Spleen (tissue), 11 donors: Measurements from ENCODE around the gene HNRNPA1. TPM values are rescaled to one million over a fixed set of nuclear protein-coding genes. Genes with fewer than 3 reads are reported as not detected.

Source experiments
- DNase-seq: peaks from one replicate; pipeline ENCODE4 v3.0.0-alpha.2; 2020
- H3K27ac ChIP-seq, 8 donors: fragments of 200-600 bp; sonication (generic) in 7 of 8; 1 replicate in 4 of 8; 2 replicates in 4 of 8; pipeline versions ENCODE4 v1.5.0 to v1.8.0; 2016 to 2021; ENCODE audit warnings: inconsistent platforms in 4 of 8, mild to moderate bottlenecking in 4 of 8, moderate library complexity in 1 of 8
- H3K27me3 ChIP-seq, 7 donors: fragments of 200-600 bp; sonication (generic) in 6 of 7; replicated peaks in 1 of 7; 1 replicate in 4 of 7; 2 replicates in 3 of 7; pipeline versions ENCODE4 v1.5.0 to v1.8.0; 2016 to 2021; ENCODE audit warnings: inconsistent platforms in 3 of 7, mild to moderate bottlenecking in 1 of 7
- H3K36me3 ChIP-seq, 6 donors: fragments of 200-600 bp; sonication (generic) in 5 of 6; 1 replicate in 4 of 6; 2 replicates in 2 of 6; pipeline versions ENCODE4 v1.5.0 to v1.8.0; 2016 to 2021; ENCODE audit warnings: inconsistent platforms in 2 of 6
- H3K4me1 ChIP-seq, 6 donors: fragments of 200-600 bp; sonication (generic) in 5 of 6; 1 replicate in 3 of 6; 2 replicates in 3 of 6; pipeline versions ENCODE4 v1.5.0 to v1.8.0; 2016 to 2021; ENCODE audit warnings: inconsistent platforms in 3 of 6
- H3K4me3 ChIP-seq, 8 donors: fragments of 200-600 bp; sonication (generic) in 7 of 8; 1 replicate in 4 of 8; 2 replicates in 4 of 8; pipeline versions ENCODE4 v1.5.0 to v1.8.0; 2016 to 2021; ENCODE audit warnings: inconsistent platforms in 4 of 8, mild to moderate bottlenecking in 4 of 8, moderate library complexity in 2 of 8
- H3K9me3 ChIP-seq, 8 donors: fragments of 200-600 bp; sonication (generic) in 7 of 8; 1 replicate in 4 of 8; 2 replicates in 4 of 8; pipeline versions ENCODE4 v1.5.0 to v1.8.0; 2016 to 2021; ENCODE audit warnings: inconsistent platforms in 4 of 8
- POLR2A ChIP-seq, 3 donors: fragments of 450-650 bp; IDR thresholded peaks; one replicate each; pipeline ENCODE4 v1.5.1; 2017; ENCODE audit warnings: antibody characterized with exemption in 3 of 3, mild to moderate bottlenecking in 1 of 3
- POLR2AphosphoS5 ChIP-seq, 3 donors: sonication (generic); formaldehyde crosslinking; IDR thresholded peaks; one replicate each; pipeline ENCODE4 v1.5.1; 2017; ENCODE audit warnings: antibody characterized with exemption in 3 of 3
- WGBS, 5 donors: extraction: QIAGEN DNeasy Blood & Tissue Kit in 3 of 5; methylation state at CpG; one replicate each; pipeline versions ENCODE4 v1.1.5 to v1.1.7; 2013 to 2018; 5-methylcytosine and 5-hydroxymethylcytosine counted together
- intact Hi-C: fragments of 100-400 bp; cut with DNase I; formaldehyde crosslinking; loops from one replicate; pipeline ENCODE4 v1.15.0; 2023; ENCODE audit warnings: low total_unique reads
- polyA plus RNA-seq, 3 donors: library from polyadenylated mRNA; stranded (reverse); fragments of 200-250 nt; gene quantifications; one replicate each; pipeline ENCODE4 v1.2.1, GENCODE V29; 2013
- total RNA-seq, 7 donors: library from RNA; depleted of rRNA in 3 of 7; stranded (reverse); fragments of >200 nt in 3 of 7; fragmentation: NEBNext Ultra II Directional in 4 of 7; extraction: Animal tissue kit (Norgen Biotek cat#: 25700) in 4 of 7; gene quantifications; one replicate each; pipeline versions ENCODE4 v1.1.0 to v1.2.1, GENCODE V29; 2016 to 2021
- TF ChIP-seq, protein P1 (sequence below), 11 experiments: fragments of 200-600 bp in 7 of 11; fragments of 450-650 bp in 4 of 11; sonication (generic) in 4 of 11; IDR thresholded peaks in 8 of 11; conservative IDR thresholded peaks in 3 of 11; 1 replicate in 7 of 11; 2 replicates in 4 of 11; pipeline versions ENCODE4 v1.4.0 to v1.8.0; 2016 to 2021; ENCODE audit warnings: antibody characterized with exemption in 11 of 11, inconsistent platforms in 4 of 11, mild to moderate bottlenecking in 1 of 11
- donor health status: healthy with polysubstance abuse.
- donor health status: DM: no; HTN: no; CAD: no; lungs with moderate emphysema.
- donor health status: DM: no; HTN: no; CAD: no.
- donor health status: Bipolar disorder and iron deficiency.
- donor health status: healthy.
- donor health status: DM: no; HTN: no; CAD: no.
- donor health status: DM: yes; HTN: yes; CAD: no.

Gene HNRNPA1
- total and polyA plus RNA-seq, 10 donors: 511 to 1,168 (median 873) TPM

DNA sequence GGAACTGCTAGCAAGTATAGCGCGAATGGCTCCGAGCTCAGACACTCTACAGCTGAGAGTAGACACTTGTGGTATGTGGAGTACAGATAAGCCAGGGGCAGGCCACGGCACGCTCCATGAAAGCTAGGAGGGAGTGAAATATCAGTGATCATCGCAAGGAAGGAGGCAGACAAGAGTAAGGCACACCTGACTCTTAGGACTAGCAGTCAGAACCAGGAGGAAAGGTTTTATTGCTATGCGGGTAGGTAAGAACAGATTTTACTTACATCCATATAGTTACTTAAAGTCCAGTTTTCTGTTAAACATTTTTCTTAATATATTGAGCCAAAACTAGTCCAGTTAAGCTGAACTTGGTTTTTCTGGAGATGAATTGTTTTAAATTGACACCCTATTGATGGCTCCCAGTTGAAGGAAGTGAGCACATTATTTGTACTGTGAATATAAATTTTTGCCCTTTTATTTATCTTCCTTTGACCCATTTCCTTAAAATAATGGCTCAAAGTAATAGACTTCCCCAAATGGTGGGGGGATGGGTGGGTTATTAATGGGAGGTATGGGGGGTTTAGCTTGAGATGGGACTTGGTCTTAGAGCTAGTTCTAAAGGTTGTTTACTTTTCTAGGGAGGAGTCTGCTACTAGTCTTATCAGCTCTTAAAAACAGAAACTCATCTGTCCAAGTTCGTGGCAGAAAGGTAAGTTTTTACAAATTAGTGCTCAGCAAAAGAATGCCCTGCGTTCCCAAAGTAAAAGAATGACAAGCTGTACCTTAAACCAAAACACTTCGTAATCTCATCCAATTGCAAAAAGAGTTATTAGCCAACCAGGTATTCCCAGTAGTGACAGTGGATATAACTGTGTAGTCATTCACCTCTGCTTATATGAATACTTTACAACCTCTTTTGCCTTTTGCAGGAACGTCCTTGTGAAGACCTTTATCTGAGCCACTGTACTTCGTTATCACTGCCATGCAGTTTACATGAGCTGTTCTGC lies 5.8 kb downstream of the HNRNPA1 start:
- Histone ChIP-seq H3K36me3 (peaks cover 10 to 100% (median 77%) of the 10 kb centered on the region in 6 donors), H3K27me3 (no peaks in the 10 kb centered on the region), H3K27ac (peak overlapping the region in 5 of 8 donors; percentile 10 to 42 (median 29)), H3K4me1 (peaks cover 41 to 100% (median 76%) of the 10 kb centered on the region in 6 donors), H3K9me3 (no peaks in the 10 kb centered on the region), H3K4me3 (no peak overlapping the region)
- 63 to 81% (median 64%) methylated on average over 12 of the region's 12 CpGs for WGBS, 5 donors
- no peak for DNase-seq
- TF ChIP-seq POLR2AphosphoS5 (IDR thresholded peaks at IDR 0.05): peak in 1 of 3 donors; percentile 72
- TF ChIP-seq POLR2A (IDR thresholded peaks at IDR 0.05): no peak
- TF ChIP-seq, protein P1, sequence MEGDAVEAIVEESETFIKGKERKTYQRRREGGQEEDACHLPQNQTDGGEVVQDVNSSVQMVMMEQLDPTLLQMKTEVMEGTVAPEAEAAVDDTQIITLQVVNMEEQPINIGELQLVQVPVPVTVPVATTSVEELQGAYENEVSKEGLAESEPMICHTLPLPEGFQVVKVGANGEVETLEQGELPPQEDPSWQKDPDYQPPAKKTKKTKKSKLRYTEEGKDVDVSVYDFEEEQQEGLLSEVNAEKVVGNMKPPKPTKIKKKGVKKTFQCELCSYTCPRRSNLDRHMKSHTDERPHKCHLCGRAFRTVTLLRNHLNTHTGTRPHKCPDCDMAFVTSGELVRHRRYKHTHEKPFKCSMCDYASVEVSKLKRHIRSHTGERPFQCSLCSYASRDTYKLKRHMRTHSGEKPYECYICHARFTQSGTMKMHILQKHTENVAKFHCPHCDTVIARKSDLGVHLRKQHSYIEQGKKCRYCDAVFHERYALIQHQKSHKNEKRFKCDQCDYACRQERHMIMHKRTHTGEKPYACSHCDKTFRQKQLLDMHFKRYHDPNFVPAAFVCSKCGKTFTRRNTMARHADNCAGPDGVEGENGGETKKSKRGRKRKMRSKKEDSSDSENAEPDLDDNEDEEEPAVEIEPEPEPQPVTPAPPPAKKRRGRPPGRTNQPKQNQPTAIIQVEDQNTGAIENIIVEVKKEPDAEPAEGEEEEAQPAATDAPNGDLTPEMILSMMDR (IDR thresholded peaks at IDR 0.05 in 8 of 11, conservative IDR thresholded peaks at IDR 0.05 in 3 of 11): no peak
- intact Hi-C loops: no loop called here

DNA sequence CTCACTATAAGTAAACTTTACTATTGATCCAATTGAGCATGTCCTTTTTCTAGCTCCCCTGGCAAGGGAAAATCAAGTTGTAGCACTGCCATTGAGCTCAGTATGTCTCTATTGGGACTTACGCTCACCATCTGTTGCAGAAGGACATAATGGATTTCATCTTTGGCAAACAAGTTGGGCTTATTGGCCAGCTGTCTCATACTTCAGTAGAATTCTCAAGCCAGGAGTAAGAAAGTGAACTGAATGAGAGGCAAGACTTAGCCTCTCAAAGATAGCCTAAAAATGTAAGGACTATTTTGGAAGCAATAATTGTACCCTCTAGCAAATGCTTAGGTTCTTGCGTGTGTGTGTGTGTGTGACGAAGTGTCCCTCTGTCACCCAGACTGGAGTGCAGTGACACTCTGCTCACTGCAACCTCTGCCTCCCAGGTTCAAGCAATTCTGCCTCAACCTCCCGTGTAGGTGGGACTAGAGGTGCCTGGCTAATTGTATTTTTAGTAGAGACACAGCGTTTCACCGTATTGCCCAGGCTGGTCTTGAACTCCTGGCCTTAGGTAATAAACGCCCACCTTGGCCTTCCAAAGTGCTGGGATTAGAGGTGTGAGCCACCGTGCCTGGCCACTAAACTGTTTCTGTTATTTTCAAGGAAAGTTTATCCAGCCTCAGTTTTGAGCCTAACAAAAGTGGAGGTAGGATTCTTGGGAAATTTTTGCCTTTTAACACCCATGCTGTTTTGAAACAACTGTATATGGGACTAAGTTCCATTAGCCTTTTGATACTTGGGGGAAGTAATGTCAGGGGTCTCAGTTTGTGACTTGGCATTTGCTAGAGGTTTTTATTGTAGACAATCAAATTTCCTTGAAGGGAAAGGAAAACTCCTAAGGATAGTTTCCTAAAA lies 7.0 kb downstream of the HNRNPA1 start:
- H3K27me3 ChIP-seq: no peaks in the 10 kb centered on the region
- TF ChIP-seq, protein P1 (IDR thresholded peaks at IDR 0.05 in 8 of 11, conservative IDR thresholded peaks at IDR 0.05 in 3 of 11): no peak
- TF ChIP-seq POLR2AphosphoS5 (IDR thresholded peaks at IDR 0.05) (peak in 2 of 3 donors; percentile 40 to 72), POLR2A (IDR thresholded peaks at IDR 0.05) (no peak)
- peaks cover 10 to 100% (median 66%) of the 10 kb centered on the region in 6 donors for H3K36me3 ChIP-seq
- peak overlapping the region in 2 of 8 donors; percentile 29 to 69 for H3K27ac ChIP-seq
- H3K4me3 ChIP-seq: no peak overlapping the region
- no peaks in the 10 kb centered on the region for H3K9me3 ChIP-seq
- intact Hi-C loops: no loop called here
- no peak for DNase-seq
- peaks cover 29 to 100% (median 64%) of the 10 kb centered on the region in 6 donors for H3K4me1 ChIP-seq
- WGBS, 5 donors: 64 to 78% (median 70%) methylated on average over 8 of the region's 8 CpGs

DNA sequence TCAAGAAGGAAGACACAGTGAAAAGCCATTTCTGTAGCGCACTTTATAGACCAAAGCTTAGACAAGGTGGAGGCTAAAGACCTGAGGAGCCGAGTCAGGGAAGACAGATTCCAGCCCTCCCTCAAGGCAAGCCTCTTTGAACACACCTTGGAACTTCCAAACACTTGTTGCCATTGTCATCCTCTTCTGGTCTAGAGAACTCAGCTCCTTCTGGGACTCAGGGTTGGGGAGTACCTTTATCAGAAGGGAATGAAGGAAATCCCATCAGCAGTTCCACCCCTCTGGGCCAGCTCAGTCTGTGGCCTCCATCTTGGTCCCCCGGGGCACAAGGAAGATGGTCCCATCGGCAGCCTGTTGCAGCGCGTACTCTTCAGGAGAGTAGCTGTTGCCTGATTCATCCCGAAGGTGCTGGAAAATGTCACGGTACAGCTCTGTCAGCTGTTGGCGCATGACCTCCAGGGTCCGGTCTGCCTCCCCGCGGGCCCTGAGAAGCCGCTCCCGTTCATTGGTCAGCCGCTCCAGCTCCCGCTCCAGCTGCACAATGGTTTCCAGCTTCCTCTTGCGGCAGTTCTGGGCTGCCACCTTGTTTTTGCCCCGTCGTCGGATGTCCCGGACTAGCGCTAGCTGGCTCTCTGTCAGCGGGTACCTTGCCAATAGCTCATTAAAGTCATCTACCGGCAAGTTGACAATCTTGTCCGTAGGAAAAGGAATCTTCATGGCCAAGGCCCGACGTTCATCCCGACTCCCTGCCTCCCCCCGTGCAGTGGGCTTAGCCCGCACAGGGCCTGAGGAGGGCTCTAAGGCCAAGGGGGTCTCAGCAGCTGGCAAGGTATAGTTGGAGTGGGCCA lies 11.8 kb downstream of the HNRNPA1 start:
- DNase-seq: no peak
- no peaks in the 10 kb centered on the region for H3K9me3 ChIP-seq
- 90 to 94% (median 91%) methylated on average over 22 to 30 of the region's 30 CpGs for WGBS, 5 donors
- H3K4me1 ChIP-seq: peaks cover 3 to 88% (median 29%) of the 10 kb centered on the region in 6 donors
- no peak overlapping the region for H3K4me3 ChIP-seq
- no peaks in the 10 kb centered on the region for H3K27me3 ChIP-seq
- intact Hi-C loops: no loop called here
- H3K27ac ChIP-seq: peak overlapping the region in 1 of 8 donors; percentile 69
- TF ChIP-seq POLR2AphosphoS5 (IDR thresholded peaks at IDR 0.05): peak in 1 of 3 donors; percentile 63
- TF ChIP-seq, protein P1 (IDR thresholded peaks at IDR 0.05 in 8 of 11, conservative IDR thresholded peaks at IDR 0.05 in 3 of 11): no peak
- peaks cover 0 to 76% (median 24%) of the 10 kb centered on the region in 6 donors for H3K36me3 ChIP-seq
